HG03060 (cell line): Measurements from ENCODE around the gene SLC16A9.

Source experiments
- ATAC-seq: cut with Tn5 transposase; IDR thresholded peaks from one replicate; pipeline ENCODE4 v1.9.1; 2021; ENCODE audit warnings: low read depth, moderate number of reproducible peaks; ENCODE audit not compliant: unreplicated experiment

The SLC16A9 gene

GRCh38 chr10:59720377-59720776, 10.7 kb upstream of the SLC16A9 start:
- ATAC-seq = no peak

GRCh38 chr10:59719374-59719773, 9.7 kb upstream of the SLC16A9 start:
- no peak for ATAC-seq

GRCh38 chr10:59718257-59718656, 8.6 kb upstream of the SLC16A9 start:
- no peak for ATAC-seq

GRCh38 chr10:59713196-59713821, 3.7 kb upstream of the SLC16A9 start:
- no peak for ATAC-seq

DNA sequence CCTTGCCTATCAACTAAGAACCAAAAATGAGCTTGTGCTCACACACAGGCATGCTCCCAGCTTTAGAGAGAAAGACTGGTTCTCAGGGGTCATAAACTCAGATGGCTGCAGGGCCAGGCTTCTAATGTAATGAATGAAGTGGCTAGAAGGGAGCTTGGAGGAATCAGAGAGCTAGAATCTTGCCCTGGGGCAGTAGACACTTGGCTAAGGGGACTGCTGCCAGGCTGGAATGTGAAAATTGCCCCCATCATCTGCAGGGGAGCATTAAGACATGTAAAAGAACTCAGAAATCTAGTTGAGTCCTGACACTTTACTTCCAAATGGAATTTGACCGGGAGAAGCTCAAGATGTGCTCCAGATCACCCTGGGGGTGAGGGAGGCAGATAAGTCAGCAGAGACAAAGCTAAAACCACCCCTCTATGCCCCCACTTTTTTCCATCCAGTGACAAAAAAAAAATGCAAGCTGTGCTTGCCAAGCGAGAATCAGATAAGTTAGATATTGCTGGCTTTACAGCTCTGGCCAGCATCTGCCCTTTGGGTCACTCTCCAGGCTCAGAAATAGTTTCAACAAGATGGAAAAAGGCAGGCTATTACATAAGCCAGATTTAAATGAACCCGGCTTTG, 2.3 kb upstream of the SLC16A9 start:
- ATAC-seq = no peak

- ATAC-seq = no peak
These were observed 745 bp downstream of the SLC16A9 start for GRCh38 chr10:59708816-59709394.

GRCh38 chr10:59706851-59707797, 2.5 kb downstream of the SLC16A9 start:
- no peak for ATAC-seq

DNA sequence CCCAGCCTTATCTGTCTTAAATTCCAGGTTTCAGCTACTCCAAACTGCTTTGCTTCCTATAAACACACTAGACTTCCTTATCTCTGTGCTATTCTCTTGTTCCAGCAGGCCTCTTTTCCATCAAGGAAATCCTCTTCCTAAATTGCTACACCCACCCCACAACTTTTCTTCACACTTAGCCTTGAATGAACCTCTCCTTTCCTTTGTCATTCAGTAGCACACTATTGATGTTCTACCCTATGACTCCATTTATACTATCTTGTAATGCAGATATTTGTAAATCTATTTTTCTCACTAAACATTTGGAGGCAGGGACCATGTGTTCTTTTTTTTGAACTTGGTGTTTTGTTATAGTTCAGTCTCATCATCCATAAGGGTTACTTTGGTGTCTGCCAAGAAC, 3.7 kb downstream of the SLC16A9 start:
- no peak for ATAC-seq

DNA sequence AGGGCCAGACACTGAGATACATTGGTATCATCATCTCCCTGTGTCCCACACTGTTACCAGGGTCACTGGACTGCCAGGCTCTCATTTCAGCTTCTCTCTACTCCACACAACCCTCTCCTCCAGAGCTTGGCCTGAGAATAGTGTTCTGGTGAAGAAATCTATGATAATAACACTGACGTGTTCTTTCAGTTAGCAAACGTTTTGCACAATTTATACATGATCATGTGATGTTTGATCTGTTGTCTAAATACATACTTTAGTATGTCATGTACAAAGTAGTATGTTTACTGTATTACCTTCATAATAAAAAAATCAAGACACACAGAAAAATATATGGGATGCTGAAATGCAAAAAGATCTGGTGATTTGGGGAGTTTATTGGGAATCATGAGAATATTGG, 5.0 kb downstream of the SLC16A9 start:
- ATAC-seq = no peak

GRCh38 chr10:59702347-59702746, 7.3 kb downstream of the SLC16A9 start:
- ATAC-seq = no peak

GRCh38 chr10:59700709-59701108, 8.9 kb downstream of the SLC16A9 start:
- ATAC-seq = no peak

DNA sequence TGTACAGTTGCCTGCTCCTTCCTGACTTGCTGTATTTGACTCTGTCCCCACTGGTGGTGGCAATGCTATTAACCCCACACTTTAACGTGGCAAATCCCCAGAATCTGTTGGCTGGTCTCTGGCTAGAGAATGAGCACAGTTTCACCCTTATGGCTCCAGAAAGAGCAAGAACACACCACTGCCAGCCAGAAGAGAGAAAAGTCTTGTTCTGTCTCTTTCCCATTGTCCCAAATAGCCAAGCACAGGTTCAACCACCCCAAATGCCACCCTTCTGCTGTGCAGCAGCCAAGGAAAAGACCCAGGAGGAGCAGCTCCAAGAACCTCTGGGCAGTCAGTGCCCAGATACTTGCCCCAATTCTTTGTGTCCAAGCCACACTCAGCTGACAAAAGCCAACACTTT, 11.3 kb downstream of the SLC16A9 start:
- ATAC-seq = no peak

DNA sequence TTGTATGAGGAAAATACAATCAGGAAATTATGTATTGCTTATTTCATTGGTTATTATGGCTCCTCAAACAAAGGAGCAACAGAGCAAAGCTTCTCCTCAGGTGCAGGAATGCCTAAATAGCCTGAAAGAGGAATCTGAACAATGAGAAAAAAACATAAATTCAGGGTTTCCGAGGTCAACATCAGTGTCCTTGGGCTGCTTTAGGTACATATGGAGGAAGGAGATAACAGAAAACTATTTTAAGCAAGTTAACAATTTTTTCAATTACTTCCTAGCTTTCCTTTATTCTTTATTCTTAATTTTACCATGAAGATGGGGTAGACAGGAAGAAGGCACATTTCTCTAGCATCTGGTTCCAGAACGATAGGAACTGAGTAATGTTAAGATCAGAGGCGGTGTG, 14.0 kb downstream of the SLC16A9 start:
- no peak for ATAC-seq

DNA sequence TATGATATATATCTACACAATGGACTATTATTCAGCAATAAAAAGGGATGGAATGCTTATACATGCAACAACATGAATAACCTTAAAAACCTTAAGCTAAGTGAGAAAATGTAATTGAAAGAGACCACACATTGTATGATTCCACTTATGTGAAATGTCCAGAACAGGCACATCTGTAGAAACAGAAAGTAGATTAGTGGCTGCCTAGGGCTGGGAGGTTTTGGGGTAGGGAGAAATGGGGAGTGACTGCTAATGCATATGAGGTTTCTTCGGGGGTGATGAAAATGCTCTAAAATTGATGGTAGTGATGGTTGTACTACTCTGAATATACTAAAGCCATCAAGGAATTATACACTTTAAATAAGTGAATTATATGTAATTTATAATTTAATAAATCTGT, 14.7 kb downstream of the SLC16A9 start:
- no peak for ATAC-seq

DNA sequence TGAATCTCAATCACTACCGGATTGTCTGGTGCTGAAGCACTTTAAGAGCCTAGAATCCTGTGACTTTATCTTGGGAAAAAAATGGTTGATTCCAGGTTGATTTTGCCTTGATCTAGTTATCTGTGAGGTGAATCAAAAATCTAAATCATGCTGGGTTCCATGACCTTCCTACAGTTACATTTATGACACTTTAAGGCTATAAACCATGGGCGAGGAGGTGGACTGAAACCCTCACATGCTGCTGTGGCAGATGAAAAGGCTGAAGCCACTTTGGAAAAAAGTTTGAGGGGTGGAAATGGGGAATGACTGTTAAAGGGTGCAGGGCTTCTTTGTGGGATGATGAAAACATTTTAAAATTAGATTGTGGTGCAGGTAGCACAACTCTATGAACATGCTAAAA, 17.5 kb downstream of the SLC16A9 start:
- no peak for ATAC-seq

GRCh38 chr10:59688921-59689351, 20.7 kb downstream of the SLC16A9 start:
- ATAC-seq = no peak

DNA sequence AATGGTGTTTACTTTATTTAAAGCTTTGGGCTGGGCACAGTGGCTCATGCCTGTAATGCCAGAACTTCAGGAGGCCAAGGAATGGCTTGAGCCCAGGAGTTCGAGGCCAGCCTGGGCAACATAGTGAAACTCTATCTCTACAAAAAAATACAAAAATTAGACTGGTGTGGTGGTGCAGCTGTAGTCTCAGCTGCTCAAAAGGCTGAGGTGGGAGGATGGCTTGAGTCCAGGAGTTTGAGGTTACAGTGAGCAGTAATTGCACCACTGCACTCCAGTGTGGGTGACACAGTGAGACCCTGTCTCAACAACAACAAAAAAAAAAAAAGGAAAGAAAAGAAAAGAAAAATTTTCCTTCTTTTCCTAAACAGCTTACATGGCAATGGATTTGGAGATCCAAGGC, 22.0 kb downstream of the SLC16A9 start:
- ATAC-seq = no peak

DNA sequence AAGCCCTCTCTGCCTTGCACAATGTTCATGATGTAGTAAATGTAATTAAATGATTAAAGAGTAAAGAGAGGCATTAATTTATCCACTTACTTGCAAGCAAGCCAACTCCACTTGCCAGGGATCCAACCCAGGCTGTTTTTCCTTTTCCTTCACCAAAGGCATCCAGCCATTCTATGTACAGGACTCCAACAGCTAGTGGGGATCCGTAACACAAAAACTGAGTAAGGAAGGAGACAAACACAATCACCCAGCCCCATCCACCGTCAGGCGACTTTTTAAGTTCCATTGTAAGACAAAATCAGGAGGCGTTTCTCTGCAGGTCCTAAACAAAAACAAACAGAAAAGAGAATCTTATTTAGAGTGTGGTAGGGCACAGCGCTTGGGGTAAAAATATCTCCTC, 25.6 kb downstream of the SLC16A9 start:
- ATAC-seq = no peak

DNA sequence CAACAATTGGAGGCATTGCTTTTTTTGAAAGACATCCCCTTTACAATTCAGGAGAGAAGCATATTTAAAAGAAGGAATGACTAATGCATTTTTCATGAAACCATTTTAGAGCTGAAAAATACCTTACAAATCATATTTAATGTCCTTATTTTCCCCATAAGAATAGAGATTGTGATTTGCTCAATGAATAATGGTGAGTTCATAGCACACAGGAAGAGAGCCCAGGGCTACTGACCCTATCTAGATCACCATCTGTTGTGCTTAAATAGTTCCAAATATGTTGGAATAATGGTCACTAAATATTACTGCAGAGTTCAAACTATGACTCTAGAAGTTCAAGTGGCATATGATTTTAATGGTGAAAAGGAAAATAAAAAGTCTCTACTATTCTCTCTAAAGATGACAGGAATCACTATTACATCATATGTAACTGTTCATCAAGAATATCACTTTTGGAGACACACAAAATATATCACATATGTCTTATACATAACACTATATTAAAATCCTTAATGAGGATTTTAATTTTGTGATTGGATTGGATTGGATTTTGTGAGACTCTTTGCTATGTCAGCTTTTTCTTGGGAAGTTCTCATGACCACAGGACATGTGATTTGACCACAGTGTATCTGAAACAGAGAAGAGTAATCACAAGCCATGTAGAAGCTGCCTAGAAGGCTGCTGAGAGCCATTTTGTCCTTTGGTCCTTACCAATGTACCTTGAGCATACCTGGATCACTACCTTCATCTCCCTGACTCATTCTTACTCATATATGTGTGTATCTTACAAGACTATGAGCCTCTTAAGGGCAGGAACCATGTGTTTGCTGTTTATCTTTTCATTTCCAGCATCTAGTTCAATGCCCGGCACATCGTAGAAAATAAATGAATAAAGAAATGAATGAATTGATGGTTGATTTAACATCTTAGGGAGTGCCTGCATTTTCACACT, 26.4 kb downstream of the SLC16A9 start:
- no peak for ATAC-seq

GRCh38 chr10:59680199-59680598, 29.5 kb downstream of the SLC16A9 start:
- ATAC-seq = no peak
